Measurements from ENCODE around the gene ADGRD1. TPM values are rescaled to one million over a fixed set of nuclear protein-coding genes. Genes with fewer than 3 reads are reported as not detected.

ADGRD1 gene
- total and polyA plus RNA-seq, 7 donors = 0.46 to 22.5 (median 7.2) TPM

- Histone ChIP-seq H3K9me3 (no peaks in the 10 kb centered on the region), H3K4me1 (peaks cover 0 to 6% (median 0%) of the 10 kb centered on the region in 4 donors), H3K27ac (peak overlapping the region in 1 of 4 donors; percentile 20), H3K36me3 (no peaks in the 10 kb centered on the region), H3K4me3 (no peak overlapping the region), H3K27me3 (no peaks in the 10 kb centered on the region)
- no peak for DNase-seq
- intact Hi-C loops (cut with DNase I) = no loop called here
- TF ChIP-seq POLR2A (IDR thresholded peaks at IDR 0.05) (no peak), CTCF (IDR thresholded peaks at IDR 0.05) (no peak), POLR2AphosphoS5 (IDR thresholded peaks at IDR 0.05) (no peak), EP300 (IDR thresholded peaks at IDR 0.05) (no peak)
- 84 to 85% methylated on average over 11 of the region's 11 CpGs for WGBS, 2 donors
Observed at GRCh38 chr12:131057722-131058515, 104.2 kb downstream of the ADGRD1 start.

GRCh38 chr12:131058700-131059099 lies 105.0 kb downstream of the ADGRD1 start:
- Histone ChIP-seq H3K9me3 (no peaks in the 10 kb centered on the region), H3K4me1 (peaks cover 0 to 6% (median 0%) of the 10 kb centered on the region in 4 donors), H3K27ac (no peak overlapping the region), H3K36me3 (no peaks in the 10 kb centered on the region), H3K4me3 (no peak overlapping the region), H3K27me3 (no peaks in the 10 kb centered on the region)
- no peak for DNase-seq
- intact Hi-C loops (cut with DNase I) = no loop called here
- 58 to 74% methylated on average over 5 of the region's 5 CpGs for WGBS, 2 donors
- TF ChIP-seq EP300 (IDR thresholded peaks at IDR 0.05) = no peak
- TF ChIP-seq POLR2A (IDR thresholded peaks at IDR 0.05) = no peak
- no peak for TF ChIP-seq CTCF (IDR thresholded peaks at IDR 0.05)
- no peak for TF ChIP-seq POLR2AphosphoS5 (IDR thresholded peaks at IDR 0.05)

- Histone ChIP-seq H3K27me3 (no peaks in the 10 kb centered on the region), H3K4me1 (peaks cover 0 to 6% (median 0%) of the 10 kb centered on the region in 4 donors), H3K9me3 (no peaks in the 10 kb centered on the region), H3K36me3 (no peaks in the 10 kb centered on the region), H3K4me3 (no peak overlapping the region), H3K27ac (no peak overlapping the region)
- DNase-seq = peak; percentile 53
- 86 to 91% methylated on average over 16 of the region's 16 CpGs for WGBS, 2 donors
- TF ChIP-seq EP300 (IDR thresholded peaks at IDR 0.05) = no peak
- TF ChIP-seq POLR2AphosphoS5 (IDR thresholded peaks at IDR 0.05) = no peak
- no peak for TF ChIP-seq CTCF (IDR thresholded peaks at IDR 0.05)
- no peak for TF ChIP-seq POLR2A (IDR thresholded peaks at IDR 0.05)
- intact Hi-C loops (cut with DNase I) = no loop called here
Observed at GRCh38 chr12:131060011-131060703, 106.5 kb downstream of the ADGRD1 start.

GRCh38 chr12:131061041-131061806 lies 107.5 kb downstream of the ADGRD1 start:
- H3K36me3 ChIP-seq = no peaks in the 10 kb centered on the region
- WGBS, 2 donors = 76 to 79% methylated on average over 13 of the region's 13 CpGs
- no peak overlapping the region for H3K4me3 ChIP-seq
- TF ChIP-seq POLR2AphosphoS5 (IDR thresholded peaks at IDR 0.05) (no peak), POLR2A (IDR thresholded peaks at IDR 0.05) (no peak), CTCF (IDR thresholded peaks at IDR 0.05) (no peak), EP300 (IDR thresholded peaks at IDR 0.05) (no peak)
- intact Hi-C loops (cut with DNase I) = no loop called here
- no peaks in the 10 kb centered on the region for H3K9me3 ChIP-seq
- peaks cover 0 to 3% (median 0%) of the 10 kb centered on the region in 4 donors for H3K4me1 ChIP-seq
- no peak for DNase-seq
- H3K27me3 ChIP-seq = no peaks in the 10 kb centered on the region
- no peak overlapping the region for H3K27ac ChIP-seq
